ENCODE data around the gene CACNG6. TPM values are rescaled to one million over a fixed set of nuclear protein-coding genes. Genes with fewer than 3 reads are reported as not detected.

Gene CACNG6
- total RNA-seq, 4 donors from 2014 or later = 1.4 TPM; not detected in 3

DNA sequence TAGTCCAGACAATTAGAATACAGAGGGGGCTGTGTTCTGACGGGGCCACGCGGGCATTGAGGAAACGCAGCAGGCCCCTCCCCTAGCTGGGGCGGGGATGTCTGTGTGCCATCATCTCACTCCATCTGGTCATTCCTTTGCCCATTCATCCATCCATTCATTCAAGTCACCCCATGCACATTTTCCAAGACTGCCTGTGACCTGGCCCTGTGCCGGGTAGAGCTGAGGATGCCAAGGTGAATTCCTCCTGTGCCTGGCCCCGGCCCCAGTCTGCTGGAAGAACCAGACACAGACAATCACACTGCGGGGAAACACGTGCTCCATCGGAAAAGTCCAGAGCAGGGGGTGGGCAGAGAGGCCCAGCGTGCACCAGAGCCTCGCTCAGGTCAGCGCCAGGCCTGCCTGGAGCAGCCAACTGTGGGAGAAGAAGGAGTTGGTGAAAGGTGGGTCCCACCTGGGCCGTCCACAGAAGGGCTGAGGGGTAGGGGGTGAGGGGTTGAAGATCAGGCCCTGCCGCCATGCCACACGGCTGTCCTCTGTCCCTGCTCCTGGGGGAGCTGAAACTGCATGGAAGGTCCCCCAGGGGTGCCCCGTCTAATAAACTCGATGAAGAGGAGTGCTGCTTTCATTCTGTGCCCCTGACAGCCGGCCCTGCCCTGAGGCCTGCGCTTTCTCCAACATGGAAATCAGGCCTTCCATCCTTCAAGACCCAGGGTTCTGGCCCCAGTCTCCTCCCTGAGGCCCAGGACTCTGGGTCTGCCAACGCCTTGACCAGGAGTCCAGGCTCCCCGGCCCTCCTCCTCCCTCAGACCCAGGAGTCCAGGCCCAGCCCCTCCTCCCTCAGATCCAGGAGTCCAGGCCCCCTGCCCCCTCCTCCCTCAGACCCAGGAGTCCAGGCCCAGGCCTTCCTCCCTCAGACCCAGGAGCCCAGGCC lies 1.6 kb upstream of the CACNG6 start:
- TF ChIP-seq, protein P1, sequence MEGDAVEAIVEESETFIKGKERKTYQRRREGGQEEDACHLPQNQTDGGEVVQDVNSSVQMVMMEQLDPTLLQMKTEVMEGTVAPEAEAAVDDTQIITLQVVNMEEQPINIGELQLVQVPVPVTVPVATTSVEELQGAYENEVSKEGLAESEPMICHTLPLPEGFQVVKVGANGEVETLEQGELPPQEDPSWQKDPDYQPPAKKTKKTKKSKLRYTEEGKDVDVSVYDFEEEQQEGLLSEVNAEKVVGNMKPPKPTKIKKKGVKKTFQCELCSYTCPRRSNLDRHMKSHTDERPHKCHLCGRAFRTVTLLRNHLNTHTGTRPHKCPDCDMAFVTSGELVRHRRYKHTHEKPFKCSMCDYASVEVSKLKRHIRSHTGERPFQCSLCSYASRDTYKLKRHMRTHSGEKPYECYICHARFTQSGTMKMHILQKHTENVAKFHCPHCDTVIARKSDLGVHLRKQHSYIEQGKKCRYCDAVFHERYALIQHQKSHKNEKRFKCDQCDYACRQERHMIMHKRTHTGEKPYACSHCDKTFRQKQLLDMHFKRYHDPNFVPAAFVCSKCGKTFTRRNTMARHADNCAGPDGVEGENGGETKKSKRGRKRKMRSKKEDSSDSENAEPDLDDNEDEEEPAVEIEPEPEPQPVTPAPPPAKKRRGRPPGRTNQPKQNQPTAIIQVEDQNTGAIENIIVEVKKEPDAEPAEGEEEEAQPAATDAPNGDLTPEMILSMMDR (IDR thresholded peaks at IDR 0.05) = no peak
- no peak for TF ChIP-seq POLR2A (IDR thresholded peaks at IDR 0.05)
- intact Hi-C loops (cut with DNase I) = no loop called here

DNA sequence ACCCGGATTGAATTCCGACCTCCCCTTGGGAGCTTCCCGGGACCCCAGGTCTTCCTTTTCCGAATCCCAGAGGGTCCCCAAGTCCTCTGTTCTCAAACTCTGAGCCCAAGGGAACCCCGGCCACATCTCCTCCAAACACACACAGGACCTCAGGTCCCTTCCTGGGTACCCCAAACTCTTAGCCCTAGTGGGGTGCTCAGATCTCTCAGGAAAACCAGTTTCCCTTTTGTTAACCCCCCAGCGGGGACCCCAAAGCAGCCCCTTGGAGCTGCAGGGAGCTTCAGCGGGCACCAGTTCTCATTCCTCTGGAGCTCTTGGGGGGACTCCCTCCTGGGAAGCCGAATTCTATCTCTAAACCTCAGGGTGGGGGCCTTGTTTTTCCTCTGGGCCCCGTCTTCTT lies 774 bp downstream of the CACNG6 start:
- Histone ChIP-seq H3K4me1 (peaks cover 3 to 13% (median 5%) of the 10 kb centered on the region in 3 donors), H3K36me3 (no peaks in the 10 kb centered on the region), H3K4me3 (no peak overlapping the region), H3K9me3 (no peaks in the 10 kb centered on the region), H3K27ac (no peak overlapping the region), H3K27me3 (peaks cover 0 to 83% (median 9%) of the 10 kb centered on the region in 4 donors)
- TF ChIP-seq, protein P1 (IDR thresholded peaks at IDR 0.05) = no peak
- no peak for TF ChIP-seq POLR2A (IDR thresholded peaks at IDR 0.05)
- WGBS, 2 donors = 70 to 77% methylated on average over 6 to 9 of the region's 9 CpGs
- DNase-seq = no peak
- intact Hi-C loops (cut with DNase I) = no loop called here

More for the DNA sequence above, 1.6 kb upstream of the CACNG6 start:
- no peaks in the 10 kb centered on the region for H3K9me3 ChIP-seq
- H3K4me3 ChIP-seq = no peak overlapping the region
- WGBS, 2 donors = 30 to 52% methylated on average over 9 to 15 of the region's 22 CpGs
- no peak for DNase-seq
- H3K36me3 ChIP-seq = no peaks in the 10 kb centered on the region
- no peak overlapping the region for H3K27ac ChIP-seq
- H3K27me3 ChIP-seq = peaks cover 0 to 61% (median 9%) of the 10 kb centered on the region in 4 donors
- H3K4me1 ChIP-seq = peaks cover 3 to 13% (median 5%) of the 10 kb centered on the region in 3 donors

DNA sequence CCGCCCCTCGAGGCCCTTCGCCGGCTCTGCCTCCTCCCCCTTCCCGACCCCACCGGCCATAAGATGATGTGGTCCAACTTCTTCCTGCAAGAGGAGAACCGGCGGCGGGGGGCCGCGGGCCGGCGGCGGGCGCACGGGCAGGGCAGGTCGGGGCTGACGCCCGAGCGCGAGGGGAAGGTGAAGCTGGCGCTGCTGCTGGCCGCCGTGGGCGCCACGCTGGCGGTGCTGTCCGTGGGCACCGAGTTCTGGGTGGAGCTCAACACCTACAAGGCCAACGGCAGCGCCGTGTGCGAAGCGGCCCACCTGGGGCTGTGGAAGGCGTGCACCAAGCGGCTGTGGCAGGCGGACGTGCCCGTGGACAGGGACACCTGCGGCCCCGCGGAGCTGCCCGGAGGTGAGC lies 1.4 kb downstream of the CACNG6 start:
- no peaks in the 10 kb centered on the region for H3K9me3 ChIP-seq
- intact Hi-C loops (cut with DNase I) = no loop called here

DNA sequence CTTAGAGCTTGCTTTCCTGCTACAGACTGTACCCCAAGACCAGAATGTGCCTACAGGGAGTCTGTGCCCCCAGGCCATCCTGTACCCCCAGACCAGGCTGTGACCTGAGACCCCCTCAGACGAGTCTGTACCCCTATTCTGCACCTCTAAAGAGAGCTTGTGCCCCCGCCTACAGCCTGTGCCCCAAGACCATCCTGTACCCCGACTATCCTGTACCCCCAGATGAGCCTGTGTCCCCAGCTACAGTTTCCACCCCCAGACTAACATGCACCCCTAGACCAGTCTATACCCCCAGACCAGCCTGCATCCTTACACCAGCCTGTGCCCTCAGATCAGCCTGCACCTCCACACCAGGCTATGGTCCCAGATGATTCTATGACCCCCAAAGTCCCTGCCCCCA lies 2.0 kb downstream of the CACNG6 start:
- peaks cover 3 to 13% (median 5%) of the 10 kb centered on the region in 3 donors for H3K4me1 ChIP-seq
- WGBS, 2 donors = 40 to 62% methylated on average over 3 of the region's 3 CpGs
- no peak overlapping the region for H3K27ac ChIP-seq
- no peaks in the 10 kb centered on the region for H3K9me3 ChIP-seq
- H3K27me3 ChIP-seq = peaks cover 0 to 88% (median 9%) of the 10 kb centered on the region in 4 donors
- H3K36me3 ChIP-seq = no peaks in the 10 kb centered on the region
- TF ChIP-seq POLR2A (IDR thresholded peaks at IDR 0.05) = no peak
- TF ChIP-seq, protein P1 (IDR thresholded peaks at IDR 0.05) = no peak
- H3K4me3 ChIP-seq = no peak overlapping the region
- intact Hi-C loops (cut with DNase I) = no loop called here
- DNase-seq = no peak

More for the DNA sequence above, 1.4 kb downstream of the CACNG6 start:
- no peak overlapping the region for H3K27ac ChIP-seq
- no peaks in the 10 kb centered on the region for H3K36me3 ChIP-seq
- WGBS, 2 donors = 19 to 30% methylated on average over 4 to 13 of the region's 43 CpGs
- TF ChIP-seq POLR2A (IDR thresholded peaks at IDR 0.05) = no peak
- no peak overlapping the region for H3K4me3 ChIP-seq
- DNase-seq = no peak
- peaks cover 0 to 89% (median 9%) of the 10 kb centered on the region in 4 donors for H3K27me3 ChIP-seq
- H3K4me1 ChIP-seq = peaks cover 3 to 13% (median 5%) of the 10 kb centered on the region in 3 donors

DNA sequence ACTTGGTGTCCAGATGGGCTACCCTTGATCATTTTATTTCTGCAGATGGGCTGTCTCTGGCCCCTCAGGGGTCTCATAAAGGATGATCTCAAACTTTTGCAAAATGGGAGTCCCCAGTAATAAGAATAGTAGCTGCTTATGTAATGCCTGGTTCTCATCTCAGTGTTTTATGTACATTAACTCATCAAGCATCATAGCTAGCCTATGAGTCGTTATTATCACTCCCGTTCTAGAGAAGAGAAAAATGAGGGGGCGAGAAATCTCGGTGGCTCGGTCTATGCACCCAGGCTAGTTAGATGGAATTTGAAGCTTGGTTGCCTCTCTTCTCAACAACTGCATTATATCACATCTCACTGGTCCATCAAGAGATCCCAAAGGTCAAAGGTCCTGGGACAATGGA lies 3.4 kb downstream of the CACNG6 start:
- WGBS, 2 donors = 72 to 76% methylated on average over 5 of the region's 5 CpGs

More for the DNA sequence above, 3.4 kb downstream of the CACNG6 start:
- Histone ChIP-seq H3K27me3 (peaks cover 0 to 90% (median 9%) of the 10 kb centered on the region in 4 donors), H3K4me1 (peaks cover 3 to 13% (median 5%) of the 10 kb centered on the region in 3 donors), H3K27ac (no peak overlapping the region), H3K9me3 (no peaks in the 10 kb centered on the region), H3K36me3 (no peaks in the 10 kb centered on the region), H3K4me3 (no peak overlapping the region)
- intact Hi-C loops (cut with DNase I) = no loop called here
- no peak for DNase-seq
- TF ChIP-seq, protein P1 (IDR thresholded peaks at IDR 0.05) = no peak
- no peak for TF ChIP-seq POLR2A (IDR thresholded peaks at IDR 0.05)
